Vagina (tissue), 2 donors: ENCODE data around the gene PCDHGA1.

Experiments
- CTCF ChIP-seq, 3 experiments: fragments of 450-650 bp in 2 of 3; fragments of 200-600 bp in 1 of 3; sonication (generic) in 1 of 3; IDR thresholded peaks; one replicate each; pipeline ENCODE4 v1.5.1; 2017 to 2019; ENCODE audit warnings: antibody characterized with exemption in 3 of 3, mild to moderate bottlenecking in 2 of 3, moderate library complexity in 2 of 3
- POLR2AphosphoS5 ChIP-seq, 2 donors: sonication (generic); formaldehyde crosslinking; IDR thresholded peaks; one replicate each; pipeline ENCODE4 v1.9.0; 2017; ENCODE audit warnings: antibody characterized with exemption in 2 of 2, mild to moderate bottlenecking in 2 of 2, low read depth in 1 of 2; ENCODE audit not compliant: insufficient read depth in 1 of 2

DNA sequence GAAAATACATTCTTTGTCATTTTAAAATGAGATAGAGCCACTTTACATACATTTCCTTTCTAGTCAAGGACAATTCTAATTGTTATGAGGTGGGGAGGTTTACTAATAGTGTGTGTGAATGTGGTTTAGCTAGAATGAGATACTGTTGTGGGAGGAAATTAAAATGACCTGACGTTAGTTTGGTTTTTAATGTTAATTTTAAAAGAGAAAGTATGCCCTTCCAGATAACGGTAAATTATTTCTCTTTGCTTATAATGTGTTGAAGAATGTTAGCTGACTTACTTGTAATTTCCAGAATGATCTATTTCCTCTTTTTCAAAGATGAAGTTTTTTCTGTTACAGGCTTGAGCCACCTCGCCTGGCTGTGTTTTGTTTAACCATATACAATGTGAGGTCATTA lies 8.1 kb upstream of the PCDHGA1 start:
- TF ChIP-seq CTCF (IDR thresholded peaks at IDR 0.05), result no peak
- TF ChIP-seq POLR2AphosphoS5 (IDR thresholded peaks at IDR 0.05; ENCODE audit: insufficient read depth in 1 of 2, low read depth in 1 of 2), result no peak
